Measurements from ENCODE around the gene PCDH9. TPM values are rescaled to one million over a fixed set of nuclear protein-coding genes. Genes with fewer than 3 reads are reported as not detected.

The PCDH9 gene
- total and polyA plus RNA-seq, 12 donors: 2.9 to 32.0 (median 15.4) TPM

- TF ChIP-seq CTCF (IDR thresholded peaks at IDR 0.05): no peak
- DNase-seq (no peak), ATAC-seq (no peak)
- H3K4me3 ChIP-seq: no peak overlapping the region
- intact Hi-C loops (cut with DNase I): loop anchor here in 1 of 10 donors (5.0 kb wide), 1 partner anchor 336 kb away; no protein-coding TSS in a partner anchor
- no peak overlapping the region for H3K27ac ChIP-seq
- no peaks in the 10 kb centered on the region for H3K27me3 ChIP-seq
- no peaks in the 10 kb centered on the region for H3K36me3 ChIP-seq
- peaks cover 0 to 13% (median 2%) of the 10 kb centered on the region in 9 donors for H3K4me1 ChIP-seq
- 93 to 98% methylated on average over 3 of the region's 3 CpGs for WGBS, 2 donors
- H3K9me3 ChIP-seq: no peaks in the 10 kb centered on the region
Measured at GRCh38 chr13:67063036-67063435, 167.1 kb downstream of the PCDH9 start.

- Histone ChIP-seq H3K9me3 (no peaks in the 10 kb centered on the region), H3K27ac (no peak overlapping the region), H3K27me3 (no peaks in the 10 kb centered on the region), H3K4me1 (peaks cover 0 to 13% (median 2%) of the 10 kb centered on the region in 9 donors), H3K4me3 (peak overlapping the region in 1 of 10 donors; percentile 2), H3K36me3 (no peaks in the 10 kb centered on the region)
- ATAC-seq: no peak
- intact Hi-C loops (cut with DNase I): loop anchor here in 1 of 10 donors (5.0 kb wide), 1 partner anchor 335 kb away; no protein-coding TSS in a partner anchor
- no peak for TF ChIP-seq CTCF (IDR thresholded peaks at IDR 0.05)
- no peak for DNase-seq
Measured at GRCh38 chr13:67062160-67062559, 168.0 kb downstream of the PCDH9 start.

GRCh38 chr13:67061750-67062149, 168.4 kb downstream of the PCDH9 start:
- no peak for TF ChIP-seq CTCF (IDR thresholded peaks at IDR 0.05)
- intact Hi-C loops (cut with DNase I): loop anchor here in 1 of 10 donors (5.0 kb wide), 1 partner anchor 334 kb away; no protein-coding TSS in a partner anchor
- H3K36me3 ChIP-seq: no peaks in the 10 kb centered on the region
- peak in 2 of 8 donors; percentile 49 to 52 for ATAC-seq
- WGBS, 2 donors: 44 to 47% methylated on average over 5 of the region's 5 CpGs
- H3K4me3 ChIP-seq: peak overlapping the region in 1 of 10 donors; percentile 2
- no peak overlapping the region for H3K27ac ChIP-seq
- H3K9me3 ChIP-seq: no peaks in the 10 kb centered on the region
- no peaks in the 10 kb centered on the region for H3K27me3 ChIP-seq
- peaks cover 0 to 13% (median 2%) of the 10 kb centered on the region in 9 donors for H3K4me1 ChIP-seq
- DNase-seq: no peak

- H3K36me3 ChIP-seq: no peaks in the 10 kb centered on the region
- peaks cover 0 to 19% (median 4%) of the 10 kb centered on the region in 9 donors for H3K4me1 ChIP-seq
- ATAC-seq (no peak), DNase-seq (no peak)
- intact Hi-C loops (cut with DNase I): no loop called here
- WGBS, 2 donors: 93% methylated on average over 8 of the region's 8 CpGs
- no peak overlapping the region for H3K4me3 ChIP-seq
- no peak for TF ChIP-seq CTCF (IDR thresholded peaks at IDR 0.05)
- no peak overlapping the region for H3K27ac ChIP-seq
- H3K27me3 ChIP-seq: no peaks in the 10 kb centered on the region
- H3K9me3 ChIP-seq: no peaks in the 10 kb centered on the region
Measured at GRCh38 chr13:67052550-67053490, 177.3 kb downstream of the PCDH9 start.
